GM23338 (cell line): ENCODE measurements around the gene ACTBL2. TPM values are rescaled to one million over a fixed set of nuclear protein-coding genes. Genes with fewer than 3 reads are reported as not detected.
"Not testable (repeated sequence)": the region's sequence is repeated elsewhere in the genome, so short reads cannot be mapped to it uniquely, and the experiment has no call there.

ENCODE experiments used
- ATAC-seq: fragments of 200-7000 bp; cut with Tn5 transposase; 3 replicates; pipeline ENCODE4 v1.9.1; 2020
- DNase-seq: peaks from one replicate; pipeline ENCODE4 v3.0.0-alpha.2; 2015; ENCODE audit warnings: low spot score
- H2AFZ ChIP-seq: fragments of 200-600 bp; sonication (generic); 2 replicates; pipeline ENCODE4 v1.8.0; 2016; ENCODE audit warnings: antibody characterized with exemption, mild to moderate bottlenecking, moderate library complexity
- H3F3A ChIP-seq: fragments of 200-600 bp; sonication (generic); replicated peaks from 2 replicates; pipeline ENCODE4 v1.8.0; 2017; ENCODE audit warnings: antibody characterized with exemption, mixed run types, low read depth
- H3K27ac ChIP-seq: fragments of 200-600 bp; sonication (generic); 2 replicates; pipeline ENCODE4 v1.6.1; 2016; ENCODE audit warnings: low read depth
- H3K27me3 ChIP-seq: fragments of 200-600 bp; sonication (generic); 2 replicates; pipeline ENCODE4 v1.8.0; 2016; ENCODE audit warnings: mild to moderate bottlenecking, mixed run types, moderate library complexity; ENCODE audit not compliant: insufficient read depth
- H3K36me3 ChIP-seq: fragments of 200-600 bp; sonication (generic); 2 replicates; pipeline ENCODE4 v1.8.0; 2016; ENCODE audit warnings: mild to moderate bottlenecking; ENCODE audit not compliant: insufficient read depth
- H3K4me1 ChIP-seq: fragments of 200-600 bp; sonication (generic); 2 replicates; pipeline ENCODE4 v1.8.0; 2016; ENCODE audit warnings: mild to moderate bottlenecking, moderate library complexity; ENCODE audit not compliant: insufficient read depth
- H3K4me2 ChIP-seq: fragments of 200-600 bp; sonication (generic); 2 replicates; pipeline ENCODE4 v1.7.1; 2017; ENCODE audit warnings: mixed run types
- H3K4me3 ChIP-seq: fragments of 200-600 bp; sonication (generic); 2 replicates; pipeline ENCODE4 v1.6.1; 2016; ENCODE audit warnings: mixed run types
- H3K79me2 ChIP-seq: fragments of 200-600 bp; sonication (generic); replicated peaks from 2 replicates; pipeline ENCODE4 v1.8.0; 2017; ENCODE audit warnings: mild to moderate bottlenecking; ENCODE audit not compliant: insufficient read depth
- H3K9me2 ChIP-seq: fragments of 200-600 bp; sonication (generic); 2 replicates; pipeline ENCODE4 v1.8.0; 2017; ENCODE audit not compliant: insufficient read depth
- H4K20me1 ChIP-seq: fragments of 200-600 bp; sonication (generic); replicated peaks from 2 replicates; pipeline ENCODE4 v1.8.0; 2017; ENCODE audit warnings: mild to moderate bottlenecking; ENCODE audit not compliant: insufficient read depth
- H3K27ac Mint-ChIP-seq: 2 replicates; pipeline ENCODE4 v1.8.0; 2020; ENCODE audit warnings: inconsistent platforms, mild to moderate bottlenecking, moderate library complexity, mixed read lengths
- H3K27me3 Mint-ChIP-seq: 3 replicates; pipeline ENCODE4 v1.8.0; 2022; ENCODE audit warnings: low read depth, mild to moderate bottlenecking, moderate library complexity, mixed read lengths, inconsistent platforms; ENCODE audit not compliant: insufficient read depth, poor library complexity
- H3K36me3 Mint-ChIP-seq: 3 replicates; pipeline ENCODE4 v1.8.0; 2021; ENCODE audit warnings: low read depth, mild to moderate bottlenecking, inconsistent platforms, moderate library complexity, mixed read lengths
- H3K4me1 Mint-ChIP-seq: 3 replicates; pipeline ENCODE4 v1.8.0; 2020; ENCODE audit warnings: mild to moderate bottlenecking, inconsistent platforms, mixed read lengths
- H3K4me3 Mint-ChIP-seq: 3 replicates; pipeline ENCODE4 v1.8.0; 2021; ENCODE audit warnings: moderate library complexity, mild to moderate bottlenecking, inconsistent platforms, mixed read lengths
- H3K9me3 Mint-ChIP-seq: 3 replicates; pipeline ENCODE4 v1.8.0; 2020; ENCODE audit warnings: moderate library complexity, mild to moderate bottlenecking, inconsistent platforms, mixed read lengths
- CREB1 ChIP-seq: fragments of 250-450 bp; sonication (Bioruptor Pico); IDR thresholded peaks from 2 replicates; pipeline ENCODE4 v1.5.0; 2020; ENCODE audit warnings: low read depth, mild to moderate bottlenecking, moderate library complexity
- CTCF ChIP-seq, 2 experiments: fragments of 200-600 bp in 1 of 2; sonication (generic) in 1 of 2; conservative IDR thresholded peaks; 2 replicates each; pipeline versions ENCODE4 v1.5.1 to v1.6.1; 2016 to 2017; ENCODE audit warnings: antibody characterized with exemption in 2 of 2, low read depth in 2 of 2, mild to moderate bottlenecking in 2 of 2, moderate library complexity in 1 of 2
- EZH2 ChIP-seq: fragments of 200-600 bp; sonication (generic); IDR thresholded peaks from one replicate; pipeline ENCODE4 v1.8.0; 2017; ENCODE audit warnings: antibody characterized with exemption, mild to moderate bottlenecking, low read depth; ENCODE audit not compliant: unreplicated experiment
- EZH2phosphoT487 ChIP-seq: fragments of 200-600 bp; sonication (generic); IDR thresholded peaks from one replicate; pipeline ENCODE4 v1.8.1; 2018; ENCODE audit warnings: antibody characterized with exemption; ENCODE audit not compliant: unreplicated experiment
- JUNB ChIP-seq: IDR thresholded peaks from one replicate; pipeline ENCODE4 v1.6.1; 2016; ENCODE audit warnings: antibody characterized with exemption; ENCODE audit not compliant: unreplicated experiment
- NANOG ChIP-seq: IDR thresholded peaks from 2 replicates; pipeline ENCODE4 v1.6.1; 2016; ENCODE audit warnings: antibody characterized with exemption, borderline replicate concordance
- POLR2AphosphoS5 ChIP-seq: IDR thresholded peaks from 2 replicates; pipeline ENCODE4 v1.6.1; 2016; ENCODE audit warnings: antibody characterized with exemption, low read depth
- REST ChIP-seq: IDR thresholded peaks from one replicate; pipeline ENCODE4 v1.6.1; 2018; ENCODE audit warnings: antibody characterized with exemption; ENCODE audit not compliant: unreplicated experiment
- STAT1 ChIP-seq: IDR thresholded peaks from one replicate; pipeline ENCODE4 v1.6.1; 2016; ENCODE audit warnings: antibody characterized with exemption; ENCODE audit not compliant: unreplicated experiment
- ZNF114 ChIP-seq: fragments of 250-450 bp; sonication (Bioruptor Pico); IDR thresholded peaks from 2 replicates; pipeline ENCODE4 v1.5.0; 2020; ENCODE audit warnings: mild to moderate bottlenecking, moderate library complexity
- ZNF331 ChIP-seq: fragments of 250-450 bp; sonication (Bioruptor Pico); IDR thresholded peaks from 2 replicates; pipeline ENCODE4 v1.5.0; 2020; ENCODE audit warnings: low read depth, mild to moderate bottlenecking, moderate library complexity
- ZNF462 ChIP-seq: fragments of 250-450 bp; sonication (Bioruptor Pico); IDR thresholded peaks from 2 replicates; pipeline ENCODE4 v1.5.0; 2020; ENCODE audit warnings: mild to moderate bottlenecking, moderate library complexity
- polyA plus RNA-seq: library from polyadenylated mRNA; unstranded; fragments of >200 nt; fragmentation: Nextera tagmentation; extraction: Ambion mirVana; gene quantifications from 2 replicates; pipeline ENCODE4 v1.2.1, GENCODE V29; 2016
- total RNA-seq: library from RNA; depleted of rRNA; stranded (reverse); fragments of >200 nt; shearing (Covaris generic); gene quantifications from 2 replicates; pipeline ENCODE4 v1.2.3, GENCODE V29; 2014

The ACTBL2 gene
- total and polyA plus RNA-seq, 2 experiments from 2014 or later, result not detected

- not testable (repeated sequence) for H3K27me3 Mint-ChIP-seq, H3K4me3 ChIP-seq, H3K79me2 ChIP-seq, H3K9me2 ChIP-seq, H3F3A ChIP-seq, DNase-seq, ATAC-seq, H3K36me3 ChIP-seq, H3K27ac Mint-ChIP-seq, H2AFZ ChIP-seq, H3K27ac ChIP-seq, H4K20me1 ChIP-seq, H3K4me1 Mint-ChIP-seq, H3K4me3 Mint-ChIP-seq, H3K27me3 ChIP-seq, H3K4me1 ChIP-seq, H3K4me2 ChIP-seq
- peaks cover 30% of the 10 kb centered on the region for H3K9me3 Mint-ChIP-seq
- peaks cover 20% of the 10 kb centered on the region; the same call in 2 of the 3 replicates for H3K36me3 Mint-ChIP-seq
Observed at GRCh38 chr5:57518415-57518814, 35.8 kb upstream of the ACTBL2 start.

GRCh38 chr5:57517250-57517649 lies 34.6 kb upstream of the ACTBL2 start:
- H3K4me2 ChIP-seq, result no peak overlapping the region
- H3K9me2 ChIP-seq, result 0 out of 2 replicates have a peak, but pooled peaks cover 9% of the 10 kb centered on the region
- ATAC-seq (no peak), DNase-seq (no peak)
- H3K4me1 ChIP-seq, result no peaks in the 10 kb centered on the region
- no peaks in the 10 kb centered on the region for H3K36me3 ChIP-seq
- no peak overlapping the region for H3K27ac ChIP-seq
- H3K4me1 Mint-ChIP-seq, result no peaks in the 10 kb centered on the region
- H3K79me2 ChIP-seq, result no peaks in the 10 kb centered on the region
- no peak overlapping the region for H3K4me3 Mint-ChIP-seq
- peaks cover 30% of the 10 kb centered on the region for H3K9me3 Mint-ChIP-seq
- H3K27me3 ChIP-seq, result no peaks in the 10 kb centered on the region
- H2AFZ ChIP-seq, result no peak overlapping the region
- no peaks in the 10 kb centered on the region for H3K27me3 Mint-ChIP-seq
- H3K27ac Mint-ChIP-seq, result no peak overlapping the region
- no peaks in the 10 kb centered on the region for H3F3A ChIP-seq
- peaks cover 20% of the 10 kb centered on the region; the same call in 2 of the 3 replicates for H3K36me3 Mint-ChIP-seq
- no peaks in the 10 kb centered on the region for H4K20me1 ChIP-seq
- no peak overlapping the region for H3K4me3 ChIP-seq
- TF ChIP-seq CREB1 (no peak), EZH2 (no peak), ZNF462 (CRISPR knock-in tag) (no peak), STAT1 (no peak), NANOG (no peak), EZH2phosphoT487 (no peak), REST (no peak), JUNB (no peak), POLR2AphosphoS5 (no peak), ZNF331 (CRISPR knock-in tag) (no peak), ZNF114 (CRISPR knock-in tag) (no peak), CTCF (conservative IDR thresholded peaks at IDR 0.05; ENCODE audit: low read depth in 2 of 2) (no peak)
